Testis (tissue), 2 donors: Measurements from ENCODE around the gene FHIT.

Experiments
- POLR2A ChIP-seq: fragments of 450-650 bp; IDR thresholded peaks from one replicate; pipeline ENCODE4 v1.6.1; 2017; ENCODE audit warnings: antibody characterized with exemption, mild to moderate bottlenecking, moderate library complexity
- TF ChIP-seq, protein P1 (sequence below), 3 experiments: fragments of 450-650 bp in 2 of 3; fragments of 200-600 bp in 1 of 3; sonication (generic) in 1 of 3; IDR thresholded peaks; one replicate each; pipeline ENCODE4 v1.5.1; 2016 to 2019; ENCODE audit warnings: antibody characterized with exemption in 3 of 3, mild to moderate bottlenecking in 2 of 3, moderate library complexity in 1 of 3

DNA sequence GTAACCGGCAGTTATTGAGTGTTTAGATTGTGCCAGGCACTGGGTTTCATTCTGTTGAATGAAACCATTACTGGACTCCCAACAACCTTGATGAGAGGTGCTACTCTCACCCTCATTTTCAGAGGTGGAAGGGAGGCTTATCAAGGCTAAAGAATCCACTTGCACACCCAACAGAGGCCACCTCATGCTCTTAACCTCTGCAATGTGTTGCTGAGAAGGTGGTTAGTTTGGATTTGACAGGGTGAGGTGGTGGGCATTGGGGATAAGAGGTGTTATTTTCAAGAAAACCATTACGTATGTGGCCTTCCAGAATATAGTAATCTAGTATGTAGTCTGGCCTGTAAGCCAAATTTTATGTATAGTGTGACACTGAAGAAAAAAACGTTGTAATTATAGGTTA, 73.1 kb downstream of the FHIT start:
- TF ChIP-seq, protein P1, sequence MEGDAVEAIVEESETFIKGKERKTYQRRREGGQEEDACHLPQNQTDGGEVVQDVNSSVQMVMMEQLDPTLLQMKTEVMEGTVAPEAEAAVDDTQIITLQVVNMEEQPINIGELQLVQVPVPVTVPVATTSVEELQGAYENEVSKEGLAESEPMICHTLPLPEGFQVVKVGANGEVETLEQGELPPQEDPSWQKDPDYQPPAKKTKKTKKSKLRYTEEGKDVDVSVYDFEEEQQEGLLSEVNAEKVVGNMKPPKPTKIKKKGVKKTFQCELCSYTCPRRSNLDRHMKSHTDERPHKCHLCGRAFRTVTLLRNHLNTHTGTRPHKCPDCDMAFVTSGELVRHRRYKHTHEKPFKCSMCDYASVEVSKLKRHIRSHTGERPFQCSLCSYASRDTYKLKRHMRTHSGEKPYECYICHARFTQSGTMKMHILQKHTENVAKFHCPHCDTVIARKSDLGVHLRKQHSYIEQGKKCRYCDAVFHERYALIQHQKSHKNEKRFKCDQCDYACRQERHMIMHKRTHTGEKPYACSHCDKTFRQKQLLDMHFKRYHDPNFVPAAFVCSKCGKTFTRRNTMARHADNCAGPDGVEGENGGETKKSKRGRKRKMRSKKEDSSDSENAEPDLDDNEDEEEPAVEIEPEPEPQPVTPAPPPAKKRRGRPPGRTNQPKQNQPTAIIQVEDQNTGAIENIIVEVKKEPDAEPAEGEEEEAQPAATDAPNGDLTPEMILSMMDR (IDR thresholded peaks at IDR 0.05), result no peak
- TF ChIP-seq POLR2A, result no peak
